Measurements from ENCODE around the gene ATG13.

ATG13 gene

GRCh38 chr11:46679241-46680163 is 62.1 kb downstream of the ATG13 start:
- Histone ChIP-seq H3K27ac (replicated peaks) (no peak overlapping the region; the same call in 1 of the 2 replicates), H3K27me3 (ENCODE audit: insufficient read depth, poor library complexity, severe bottlenecking) (no peaks in the 10 kb centered on the region), H3K4me3 (replicated peaks; ENCODE audit: insufficient read depth, low read length) (no peak overlapping the region)
- TF ChIP-seq, protein P1, sequence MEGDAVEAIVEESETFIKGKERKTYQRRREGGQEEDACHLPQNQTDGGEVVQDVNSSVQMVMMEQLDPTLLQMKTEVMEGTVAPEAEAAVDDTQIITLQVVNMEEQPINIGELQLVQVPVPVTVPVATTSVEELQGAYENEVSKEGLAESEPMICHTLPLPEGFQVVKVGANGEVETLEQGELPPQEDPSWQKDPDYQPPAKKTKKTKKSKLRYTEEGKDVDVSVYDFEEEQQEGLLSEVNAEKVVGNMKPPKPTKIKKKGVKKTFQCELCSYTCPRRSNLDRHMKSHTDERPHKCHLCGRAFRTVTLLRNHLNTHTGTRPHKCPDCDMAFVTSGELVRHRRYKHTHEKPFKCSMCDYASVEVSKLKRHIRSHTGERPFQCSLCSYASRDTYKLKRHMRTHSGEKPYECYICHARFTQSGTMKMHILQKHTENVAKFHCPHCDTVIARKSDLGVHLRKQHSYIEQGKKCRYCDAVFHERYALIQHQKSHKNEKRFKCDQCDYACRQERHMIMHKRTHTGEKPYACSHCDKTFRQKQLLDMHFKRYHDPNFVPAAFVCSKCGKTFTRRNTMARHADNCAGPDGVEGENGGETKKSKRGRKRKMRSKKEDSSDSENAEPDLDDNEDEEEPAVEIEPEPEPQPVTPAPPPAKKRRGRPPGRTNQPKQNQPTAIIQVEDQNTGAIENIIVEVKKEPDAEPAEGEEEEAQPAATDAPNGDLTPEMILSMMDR (IDR thresholded peaks at IDR 0.05; ENCODE audit: insufficient read depth, low read length) = no peak
- TF ChIP-seq, protein P2, sequence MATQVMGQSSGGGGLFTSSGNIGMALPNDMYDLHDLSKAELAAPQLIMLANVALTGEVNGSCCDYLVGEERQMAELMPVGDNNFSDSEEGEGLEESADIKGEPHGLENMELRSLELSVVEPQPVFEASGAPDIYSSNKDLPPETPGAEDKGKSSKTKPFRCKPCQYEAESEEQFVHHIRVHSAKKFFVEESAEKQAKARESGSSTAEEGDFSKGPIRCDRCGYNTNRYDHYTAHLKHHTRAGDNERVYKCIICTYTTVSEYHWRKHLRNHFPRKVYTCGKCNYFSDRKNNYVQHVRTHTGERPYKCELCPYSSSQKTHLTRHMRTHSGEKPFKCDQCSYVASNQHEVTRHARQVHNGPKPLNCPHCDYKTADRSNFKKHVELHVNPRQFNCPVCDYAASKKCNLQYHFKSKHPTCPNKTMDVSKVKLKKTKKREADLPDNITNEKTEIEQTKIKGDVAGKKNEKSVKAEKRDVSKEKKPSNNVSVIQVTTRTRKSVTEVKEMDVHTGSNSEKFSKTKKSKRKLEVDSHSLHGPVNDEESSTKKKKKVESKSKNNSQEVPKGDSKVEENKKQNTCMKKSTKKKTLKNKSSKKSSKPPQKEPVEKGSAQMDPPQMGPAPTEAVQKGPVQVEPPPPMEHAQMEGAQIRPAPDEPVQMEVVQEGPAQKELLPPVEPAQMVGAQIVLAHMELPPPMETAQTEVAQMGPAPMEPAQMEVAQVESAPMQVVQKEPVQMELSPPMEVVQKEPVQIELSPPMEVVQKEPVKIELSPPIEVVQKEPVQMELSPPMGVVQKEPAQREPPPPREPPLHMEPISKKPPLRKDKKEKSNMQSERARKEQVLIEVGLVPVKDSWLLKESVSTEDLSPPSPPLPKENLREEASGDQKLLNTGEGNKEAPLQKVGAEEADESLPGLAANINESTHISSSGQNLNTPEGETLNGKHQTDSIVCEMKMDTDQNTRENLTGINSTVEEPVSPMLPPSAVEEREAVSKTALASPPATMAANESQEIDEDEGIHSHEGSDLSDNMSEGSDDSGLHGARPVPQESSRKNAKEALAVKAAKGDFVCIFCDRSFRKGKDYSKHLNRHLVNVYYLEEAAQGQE (IDR thresholded peaks at IDR 0.05; ENCODE audit: insufficient replicate concordance, low read depth) = no peak
- no peak for TF ChIP-seq SPI1 (IDR thresholded peaks at IDR 0.05; ENCODE audit: borderline replicate concordance, low read depth)
- DNase-seq (ENCODE audit: low read depth in 1 of 2, low spot score in 1 of 2) = no peak

- Histone ChIP-seq H3K27ac (replicated peaks) (no peak overlapping the region), H3K27me3 (ENCODE audit: insufficient read depth, poor library complexity, severe bottlenecking) (no peaks in the 10 kb centered on the region), H3K4me3 (replicated peaks; ENCODE audit: insufficient read depth, low read length) (no peak overlapping the region)
- TF ChIP-seq, protein P1 (IDR thresholded peaks at IDR 0.05; ENCODE audit: insufficient read depth, low read length) = no peak
- TF ChIP-seq, protein P2 (IDR thresholded peaks at IDR 0.05; ENCODE audit: insufficient replicate concordance, low read depth) = no peak
- no peak for TF ChIP-seq GABPA (IDR thresholded peaks at IDR 0.05; ENCODE audit: low read depth)
- TF ChIP-seq SPI1 (IDR thresholded peaks at IDR 0.05; ENCODE audit: borderline replicate concordance, low read depth) = no peak
- no peak for TF ChIP-seq POLR2AphosphoS5 (IDR thresholded peaks at IDR 0.05; ENCODE audit: low read depth)
- no peak for DNase-seq (ENCODE audit: low read depth in 1 of 2, low spot score in 1 of 2)
Observed at GRCh38 chr11:46680164-46680760, 62.9 kb downstream of the ATG13 start.

DNA sequence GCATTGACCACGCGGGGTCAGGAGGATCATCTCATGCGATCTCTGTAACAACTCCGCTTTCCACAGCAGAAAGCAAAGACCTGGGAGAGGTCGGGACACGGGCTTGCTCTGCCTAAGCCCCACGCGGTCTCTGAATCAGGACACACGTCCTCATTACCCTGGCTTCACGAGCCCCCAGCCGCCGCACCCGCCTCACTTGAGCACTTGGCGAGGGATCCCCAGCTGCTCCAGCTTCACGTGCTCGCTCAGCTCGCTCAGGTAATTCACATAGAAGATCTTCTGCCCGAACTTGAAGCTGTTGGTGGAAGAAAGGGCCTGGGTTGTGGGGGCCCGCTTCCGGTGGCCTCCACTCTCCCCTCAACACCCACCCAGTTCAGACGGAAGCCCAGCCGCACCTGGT is 63.5 kb downstream of the ATG13 start:
- H3K4me3 ChIP-seq (replicated peaks; ENCODE audit: insufficient read depth, low read length) = no peak overlapping the region
- H3K27me3 ChIP-seq (ENCODE audit: insufficient read depth, poor library complexity, severe bottlenecking) = no peaks in the 10 kb centered on the region
- DNase-seq (ENCODE audit: low read depth in 1 of 2, low spot score in 1 of 2) = no peak
- no peak overlapping the region for H3K27ac ChIP-seq (replicated peaks)
- TF ChIP-seq GABPA (IDR thresholded peaks at IDR 0.05; ENCODE audit: low read depth) = no peak

- TF ChIP-seq GABPA (IDR thresholded peaks at IDR 0.05; ENCODE audit: low read depth) = no peak
- no peak for TF ChIP-seq POLR2AphosphoS5 (IDR thresholded peaks at IDR 0.05; ENCODE audit: low read depth)
- TF ChIP-seq, protein P1 (IDR thresholded peaks at IDR 0.05; ENCODE audit: insufficient read depth, low read length) = no peak
- TF ChIP-seq SPI1 (IDR thresholded peaks at IDR 0.05; ENCODE audit: borderline replicate concordance, low read depth) = no peak
- TF ChIP-seq, protein P2 (IDR thresholded peaks at IDR 0.05; ENCODE audit: insufficient replicate concordance, low read depth) = no peak
- H3K27me3 ChIP-seq (ENCODE audit: insufficient read depth, poor library complexity, severe bottlenecking) = no peaks in the 10 kb centered on the region
- no peak overlapping the region for H3K27ac ChIP-seq (replicated peaks)
- no peak overlapping the region for H3K4me3 ChIP-seq (replicated peaks; ENCODE audit: insufficient read depth, low read length)
- DNase-seq (ENCODE audit: low read depth in 1 of 2, low spot score in 1 of 2) = no peak
Observed at GRCh38 chr11:46681814-46682213, 64.5 kb downstream of the ATG13 start.
